GM13976 (cell line): ENCODE data around the gene PPP1R13L.

Experiments used
- DNase-seq: peaks from one replicate; pipeline ENCODE4 v3.0.0; 2012; ENCODE audit warnings: low spot score
- CTCF ChIP-seq: IDR thresholded peaks from 2 replicates; pipeline ENCODE4 v1.5.1; 2012; ENCODE audit warnings: borderline replicate concordance, mild to moderate bottlenecking; ENCODE audit not compliant: insufficient read depth; ENCODE audit errors: extremely low read depth, missing control alignments, control extremely low read depth
- in situ Hi-C: fragments of 300-500 bp; cut with MboI; formaldehyde crosslinking; loops from one replicate; pipeline ENCODE4 v1.12.0; 2022; ENCODE audit warnings: low sequenced_read_pairs, mixed read lengths, inconsistent platforms; ENCODE audit not compliant: unreplicated experiment

Gene PPP1R13L

GRCh38 chr19:45420871-45421270 is 16.0 kb upstream of the PPP1R13L start:
- in situ Hi-C loops: no loop called here
- no peak for DNase-seq
- TF ChIP-seq CTCF: no peak

- in situ Hi-C loops: no loop called here
- DNase-seq: no peak
- TF ChIP-seq CTCF: no peak
Measured at GRCh38 chr19:45420356-45420755, 15.5 kb upstream of the PPP1R13L start.

GRCh38 chr19:45419895-45420294 is 15.0 kb upstream of the PPP1R13L start:
- no peak for DNase-seq
- in situ Hi-C loops: no loop called here
- no peak for TF ChIP-seq CTCF

GRCh38 chr19:45419396-45419795 is 14.5 kb upstream of the PPP1R13L start:
- DNase-seq: peak; percentile 87
- in situ Hi-C loops: no loop called here
- TF ChIP-seq CTCF: no peak

GRCh38 chr19:45418802-45419201 is 13.9 kb upstream of the PPP1R13L start:
- no peak for TF ChIP-seq CTCF
- no peak for DNase-seq
- in situ Hi-C loops: no loop called here

GRCh38 chr19:45417151-45417550 is 12.3 kb upstream of the PPP1R13L start:
- in situ Hi-C loops: no loop called here
- no peak for TF ChIP-seq CTCF
- no peak for DNase-seq

GRCh38 chr19:45414468-45414867 is 9.6 kb upstream of the PPP1R13L start:
- TF ChIP-seq CTCF: no peak
- DNase-seq: peak; percentile 8
- in situ Hi-C loops: no loop called here
